ENCODE results near the gene NPTN.

- no peak for TF ChIP-seq CTCF (IDR thresholded peaks at IDR 0.05; ENCODE audit: low read length)
- no peak for TF ChIP-seq EZH2 (IDR thresholded peaks at IDR 0.05; ENCODE audit: borderline replicate concordance, low read length)
These were observed 62.7 kb downstream of the NPTN start for GRCh38 chr15:73570355-73571032.

Data from OCI-LY1 (cell line).